ENCODE measurements around the gene FAM98B. TPM values are rescaled to one million over a fixed set of nuclear protein-coding genes. Genes with fewer than 3 reads are reported as not detected.

Gene FAM98B
- total RNA-seq, 1 experiment from 2014 or later = 50.0 TPM

DNA sequence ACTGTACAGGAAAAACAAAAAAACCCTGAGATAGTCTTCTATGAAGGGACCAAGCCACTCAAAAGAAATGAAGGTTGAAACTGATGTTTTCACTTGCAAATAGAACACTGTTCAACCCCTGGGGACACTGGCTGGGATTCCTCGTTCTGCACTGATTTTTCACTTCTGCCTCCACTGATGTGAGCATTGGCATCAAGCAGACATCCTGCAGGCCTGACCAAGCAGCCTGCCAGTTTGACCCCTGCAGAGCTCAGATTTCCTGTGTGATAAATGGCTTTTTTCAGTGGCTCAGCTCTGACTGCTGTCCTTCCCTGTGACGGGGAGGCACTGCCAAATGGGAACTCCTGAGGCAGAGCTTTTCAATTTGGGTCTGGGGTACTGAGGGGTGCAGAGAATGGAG is 60.7 kb downstream of the FAM98B start:
- peaks cover 32 to 33% of the 10 kb centered on the region in 2 experiments for H3K4me1 Mint-ChIP-seq
- TF ChIP-seq, protein P1, sequence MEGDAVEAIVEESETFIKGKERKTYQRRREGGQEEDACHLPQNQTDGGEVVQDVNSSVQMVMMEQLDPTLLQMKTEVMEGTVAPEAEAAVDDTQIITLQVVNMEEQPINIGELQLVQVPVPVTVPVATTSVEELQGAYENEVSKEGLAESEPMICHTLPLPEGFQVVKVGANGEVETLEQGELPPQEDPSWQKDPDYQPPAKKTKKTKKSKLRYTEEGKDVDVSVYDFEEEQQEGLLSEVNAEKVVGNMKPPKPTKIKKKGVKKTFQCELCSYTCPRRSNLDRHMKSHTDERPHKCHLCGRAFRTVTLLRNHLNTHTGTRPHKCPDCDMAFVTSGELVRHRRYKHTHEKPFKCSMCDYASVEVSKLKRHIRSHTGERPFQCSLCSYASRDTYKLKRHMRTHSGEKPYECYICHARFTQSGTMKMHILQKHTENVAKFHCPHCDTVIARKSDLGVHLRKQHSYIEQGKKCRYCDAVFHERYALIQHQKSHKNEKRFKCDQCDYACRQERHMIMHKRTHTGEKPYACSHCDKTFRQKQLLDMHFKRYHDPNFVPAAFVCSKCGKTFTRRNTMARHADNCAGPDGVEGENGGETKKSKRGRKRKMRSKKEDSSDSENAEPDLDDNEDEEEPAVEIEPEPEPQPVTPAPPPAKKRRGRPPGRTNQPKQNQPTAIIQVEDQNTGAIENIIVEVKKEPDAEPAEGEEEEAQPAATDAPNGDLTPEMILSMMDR (conservative IDR thresholded peaks at IDR 0.05) = no peak
- no peak overlapping the region for H3K4me2 ChIP-seq (ENCODE audit: insufficient read depth, insufficient read length, low read length)

More for the DNA sequence above, 60.7 kb downstream of the FAM98B start:
- H3K18ac ChIP-seq (ENCODE audit: insufficient read length, low read depth, low read length) = no peak overlapping the region
- H2BK20ac ChIP-seq (ENCODE audit: low read depth, low read length, poor library complexity, severe bottlenecking) = no peak overlapping the region
- Mint-ChIP-seq H3K4me3 (no peak overlapping the region), H3K27me3 (ENCODE audit: low read depth) (no peaks in the 10 kb centered on the region), H3K27ac (peak overlapping the region in 2 of 3 experiments; percentile 41 to 77; a peak in 3 of 7 replicates), H3K9me3 (no peaks in the 10 kb centered on the region), H3K36me3 (ENCODE audit: insufficient read depth in 1 of 3, low read depth in 3 of 3) (no peaks in the 10 kb centered on the region)
- no peak overlapping the region for H2AK5ac ChIP-seq (ENCODE audit: insufficient read length, low read length)
- no peak overlapping the region for H3T11ph ChIP-seq (ENCODE audit: low read length)
- H3K14ac ChIP-seq (ENCODE audit: insufficient read depth, low read length) = 0 out of 2 replicates have a peak overlapping the region, but pooled peaks have one; percentile 51
- no peak overlapping the region for H2BK120ac ChIP-seq (ENCODE audit: low read depth, low read length, poor library complexity, severe bottlenecking)
- H2BK5ac ChIP-seq (ENCODE audit: insufficient read length, low read length) = no peak overlapping the region
- H3K79me1 ChIP-seq (ENCODE audit: insufficient read depth, low read depth, low read length, poor library complexity, severe bottlenecking) = no peaks in the 10 kb centered on the region
- H3K23ac ChIP-seq (ENCODE audit: insufficient read length, low read depth, low read length) = no peak overlapping the region
- no peak overlapping the region for H2BK15ac ChIP-seq (ENCODE audit: low read depth, low read length)
- H4K91ac ChIP-seq (ENCODE audit: insufficient read length, low read depth, low read length) = no peak overlapping the region
- no peak overlapping the region for H4K8ac ChIP-seq (replicated peaks; ENCODE audit: insufficient read length, low read depth, low read length)
- H4K5ac ChIP-seq (ENCODE audit: insufficient read length, low read depth, low read length) = no peak overlapping the region
- H2BK12ac ChIP-seq (ENCODE audit: insufficient read length, low read depth, low read length) = no peak overlapping the region
- H3K79me2 ChIP-seq (ENCODE audit: insufficient read depth, low read length) = no peaks in the 10 kb centered on the region
- no peaks in the 10 kb centered on the region for H3K27me3 ChIP-seq (ENCODE audit: insufficient read depth, low read length)
- no CpG with 5 or more reads among the region's 2 CpGs for WGBS (ENCODE audit: extremely low coverage, insufficient read length, low lambda C conversion rate)
- no peaks in the 10 kb centered on the region for H3K9me3 ChIP-seq (ENCODE audit: control insufficient read depth, low read depth, low read length)
- H3K23me2 ChIP-seq (ENCODE audit: insufficient read length, low read depth, low read length, poor library complexity, severe bottlenecking) = no peaks in the 10 kb centered on the region
- no peaks in the 10 kb centered on the region for H4K20me1 ChIP-seq (ENCODE audit: control insufficient read depth, insufficient read depth, insufficient read length)
- H3K4ac ChIP-seq (ENCODE audit: low read depth, low read length) = no peak overlapping the region
- peaks cover 14% of the 10 kb centered on the region; the same call in 1 of the 2 replicates for H3K4me1 ChIP-seq (ENCODE audit: insufficient read depth, low read length)
- no peak overlapping the region for H2AFZ ChIP-seq (ENCODE audit: low read length)
- H3K56ac ChIP-seq (ENCODE audit: insufficient read length, low read depth, low read length) = no peak overlapping the region
- no peak overlapping the region for H3K9ac ChIP-seq (ENCODE audit: extremely low read depth, insufficient read length, low read length)
- DNase-seq = peak; percentile 34
- no peak overlapping the region for H3K27ac ChIP-seq (ENCODE audit: insufficient read length, low read depth, low read length)

Measured in H9 (cell line).